8988T (cell line): ENCODE results near the gene HSPH1.

ENCODE experiments used
- DNase-seq: peaks from one replicate; pipeline ENCODE4 v3.0.0; 2011

HSPH1 gene

GRCh38 chr13:31093145-31093885 lies 68.4 kb downstream of the HSPH1 start:
- no peak for DNase-seq

GRCh38 chr13:31092646-31093045 lies 69.1 kb downstream of the HSPH1 start:
- no peak for DNase-seq

GRCh38 chr13:31090961-31091624 lies 70.6 kb downstream of the HSPH1 start:
- DNase-seq: no peak

GRCh38 chr13:31090096-31090495 lies 71.6 kb downstream of the HSPH1 start:
- DNase-seq: no peak

- DNase-seq: no peak
These were observed 72.1 kb downstream of the HSPH1 start for GRCh38 chr13:31089649-31090048.

- DNase-seq: no peak
These were observed 72.8 kb downstream of the HSPH1 start for GRCh38 chr13:31088826-31089420.
